Fibroblast of villous mesenchyme (primary cell): Measurements from ENCODE around the gene ADRM1. TPM values are rescaled to one million over a fixed set of nuclear protein-coding genes. Genes with fewer than 3 reads are reported as not detected.

Experiments
- DNase-seq: peaks from one replicate; pipeline ENCODE4 v3.0.0-alpha.2; 2010; ENCODE audit warnings: low read depth
- H3K4me3 ChIP-seq: 2 replicates; pipeline ENCODE4 v1.5.1; 2011; ENCODE audit warnings: low read depth, mild to moderate bottlenecking, low read length
- total RNA-seq: library from RNA; depleted of rRNA; stranded (reverse); fragments of >200 nt; gene quantifications from 2 replicates; pipeline ENCODE4 v1.2.3, GENCODE V29; 2012
- TF ChIP-seq, protein P1 (sequence below): IDR thresholded peaks from 2 replicates; pipeline ENCODE4 v1.5.1; 2012; ENCODE audit warnings: low read depth, mild to moderate bottlenecking, low read length; ENCODE audit not compliant: insufficient read depth

Gene ADRM1
- total RNA-seq, 1 donor: 111 TPM

DNA sequence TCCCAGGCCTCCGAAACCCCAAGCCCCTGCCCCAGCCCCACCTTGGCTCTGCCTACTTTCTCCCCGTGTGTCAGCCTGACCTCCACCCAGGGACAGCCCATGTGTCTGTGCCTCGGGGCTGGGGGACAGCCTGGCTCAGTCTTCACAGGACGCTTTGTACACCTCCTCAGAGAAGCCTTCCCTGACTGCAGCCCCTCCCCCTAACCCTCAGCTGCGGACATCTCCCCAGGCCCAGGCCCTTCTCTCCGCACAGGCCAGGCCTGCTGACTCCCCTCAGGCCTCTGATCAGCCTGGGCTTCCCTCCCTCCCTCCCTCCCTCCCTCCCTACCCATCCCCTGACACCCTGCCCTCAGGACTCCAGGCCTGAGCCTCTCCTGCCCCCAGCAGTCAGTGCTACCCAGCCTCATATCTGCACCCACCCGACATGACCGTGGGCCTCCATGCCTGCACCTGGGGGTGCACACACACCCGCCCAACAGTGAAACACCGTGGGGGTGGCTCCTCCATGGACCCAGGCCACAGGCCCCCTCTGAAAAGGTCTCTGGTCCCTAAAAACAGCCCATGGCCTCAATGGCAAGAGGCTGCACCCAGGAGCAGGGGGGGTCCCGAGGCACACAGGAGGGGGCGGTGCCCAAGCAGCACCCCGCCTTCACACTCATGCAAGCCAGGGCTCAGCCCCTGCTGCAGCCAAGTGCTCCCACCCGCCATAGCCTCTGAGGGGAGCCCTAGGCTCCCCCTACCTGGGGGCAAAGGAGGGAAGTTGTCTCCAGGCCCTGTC lies 51.4 kb downstream of the ADRM1 start:
- TF ChIP-seq, protein P1, sequence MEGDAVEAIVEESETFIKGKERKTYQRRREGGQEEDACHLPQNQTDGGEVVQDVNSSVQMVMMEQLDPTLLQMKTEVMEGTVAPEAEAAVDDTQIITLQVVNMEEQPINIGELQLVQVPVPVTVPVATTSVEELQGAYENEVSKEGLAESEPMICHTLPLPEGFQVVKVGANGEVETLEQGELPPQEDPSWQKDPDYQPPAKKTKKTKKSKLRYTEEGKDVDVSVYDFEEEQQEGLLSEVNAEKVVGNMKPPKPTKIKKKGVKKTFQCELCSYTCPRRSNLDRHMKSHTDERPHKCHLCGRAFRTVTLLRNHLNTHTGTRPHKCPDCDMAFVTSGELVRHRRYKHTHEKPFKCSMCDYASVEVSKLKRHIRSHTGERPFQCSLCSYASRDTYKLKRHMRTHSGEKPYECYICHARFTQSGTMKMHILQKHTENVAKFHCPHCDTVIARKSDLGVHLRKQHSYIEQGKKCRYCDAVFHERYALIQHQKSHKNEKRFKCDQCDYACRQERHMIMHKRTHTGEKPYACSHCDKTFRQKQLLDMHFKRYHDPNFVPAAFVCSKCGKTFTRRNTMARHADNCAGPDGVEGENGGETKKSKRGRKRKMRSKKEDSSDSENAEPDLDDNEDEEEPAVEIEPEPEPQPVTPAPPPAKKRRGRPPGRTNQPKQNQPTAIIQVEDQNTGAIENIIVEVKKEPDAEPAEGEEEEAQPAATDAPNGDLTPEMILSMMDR: no peak
- DNase-seq: no peak

DNA sequence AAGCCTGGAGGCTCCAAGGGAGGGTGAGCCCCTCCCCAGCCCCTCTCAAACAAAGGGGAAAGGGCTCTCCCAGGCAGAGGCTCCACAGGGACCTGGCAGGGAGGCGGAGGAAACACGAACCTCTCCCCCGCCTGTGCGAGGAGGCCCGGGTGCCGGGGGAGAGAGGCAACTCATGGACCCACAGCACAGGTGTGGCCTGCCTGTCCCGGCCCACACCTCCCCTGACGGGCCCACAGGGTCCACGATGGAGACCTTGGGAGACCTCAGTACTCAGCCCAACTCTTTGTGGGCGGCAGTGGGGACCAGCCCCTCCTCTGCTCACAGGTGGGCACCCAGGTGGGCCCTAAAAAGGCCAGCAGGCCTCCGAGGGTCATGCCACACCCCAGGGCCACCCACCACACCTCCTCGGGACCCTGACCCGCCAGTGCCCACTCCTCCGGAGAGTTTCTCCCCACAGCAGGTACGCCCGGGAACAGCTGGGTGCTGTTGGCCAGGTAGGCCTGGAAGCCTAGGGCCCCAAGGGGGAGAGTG lies 52.1 kb downstream of the ADRM1 start:
- TF ChIP-seq, protein P1: no peak
- H3K4me3 ChIP-seq: no peak overlapping the region
- no peak for DNase-seq

More for the DNA sequence above, 51.4 kb downstream of the ADRM1 start:
- H3K4me3 ChIP-seq: no peak overlapping the region

DNA sequence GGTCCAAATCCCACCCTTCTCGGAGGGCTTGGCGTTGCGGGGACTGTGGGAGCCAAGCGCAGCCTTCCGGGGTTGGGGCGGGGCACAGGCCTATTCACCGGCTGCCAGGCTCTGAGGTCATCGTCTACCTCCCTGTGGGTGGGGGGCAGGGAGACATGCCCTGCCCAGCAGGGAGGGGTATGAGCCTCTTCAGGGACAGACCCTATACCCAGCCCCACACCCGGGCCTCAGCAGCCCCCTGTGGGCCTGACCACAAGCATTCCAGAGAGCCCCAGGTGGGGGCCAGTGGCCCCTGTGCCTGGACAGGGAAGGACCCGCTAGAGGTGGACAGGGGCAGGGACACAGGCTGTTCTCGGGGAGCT lies 52.7 kb downstream of the ADRM1 start:
- TF ChIP-seq, protein P1: no peak
- no peak for DNase-seq
- no peak overlapping the region for H3K4me3 ChIP-seq

- DNase-seq: no peak
These were observed 53.2 kb downstream of the ADRM1 start for GRCh38 chr20:62355878-62356588.

DNA sequence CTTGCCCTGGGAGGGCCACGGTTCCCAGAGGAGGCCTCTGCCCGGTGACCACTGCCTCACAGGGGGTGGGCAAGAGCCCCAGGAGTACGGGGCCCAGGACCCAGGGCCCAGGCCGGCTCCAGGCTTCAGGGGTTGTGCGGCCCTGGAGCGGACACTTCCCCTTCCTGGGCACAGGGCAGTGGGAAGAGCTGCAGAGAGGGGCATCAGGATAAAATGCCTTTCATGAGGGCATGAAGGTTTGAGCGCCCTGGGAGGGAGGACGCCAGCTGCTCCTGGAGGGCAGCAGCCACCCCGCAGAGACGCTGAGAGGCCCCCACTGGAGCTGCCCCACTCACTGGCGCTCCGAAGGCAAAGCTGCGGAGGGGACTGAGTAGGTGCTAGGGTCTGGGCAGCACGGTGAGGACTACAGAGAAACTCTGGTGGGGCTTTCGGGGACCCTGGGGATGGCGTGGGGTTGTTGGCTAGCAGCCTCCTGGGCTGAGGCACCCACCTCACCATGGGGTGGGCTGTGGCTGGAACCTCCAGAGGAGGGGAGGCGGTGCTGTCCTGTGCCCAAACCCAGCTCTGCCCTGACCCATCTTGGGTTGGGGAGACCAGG lies 53.9 kb downstream of the ADRM1 start:
- DNase-seq: no peak
- no peak overlapping the region for H3K4me3 ChIP-seq
- TF ChIP-seq, protein P1: no peak

More at GRCh38 chr20:62355878-62356588, 53.2 kb downstream of the ADRM1 start:
- H3K4me3 ChIP-seq: no peak overlapping the region
- TF ChIP-seq, protein P1: no peak

GRCh38 chr20:62357187-62357667 lies 54.4 kb downstream of the ADRM1 start:
- TF ChIP-seq, protein P1: no peak
- H3K4me3 ChIP-seq: no peak overlapping the region

More at GRCh38 chr20:62357187-62357667, 54.4 kb downstream of the ADRM1 start:
- DNase-seq: peak; percentile 78
